RPMI7951 (cell line): Measurements from ENCODE around the gene BEST2. TPM values are rescaled to one million over a fixed set of nuclear protein-coding genes. Genes with fewer than 3 reads are reported as not detected.

Experiments used
- DNase-seq: peaks from one replicate; pipeline ENCODE4 v3.0.0-alpha.2; 2012; ENCODE audit warnings: low read depth
- total RNA-seq: library from RNA; depleted of rRNA; stranded (reverse); fragments of >200 nt; shearing (Covaris generic); gene quantifications from 2 replicates; pipeline ENCODE4 v1.2.3, GENCODE V29; 2014

The BEST2 gene
- total RNA-seq, 1 experiment from 2014 or later = not detected

DNA sequence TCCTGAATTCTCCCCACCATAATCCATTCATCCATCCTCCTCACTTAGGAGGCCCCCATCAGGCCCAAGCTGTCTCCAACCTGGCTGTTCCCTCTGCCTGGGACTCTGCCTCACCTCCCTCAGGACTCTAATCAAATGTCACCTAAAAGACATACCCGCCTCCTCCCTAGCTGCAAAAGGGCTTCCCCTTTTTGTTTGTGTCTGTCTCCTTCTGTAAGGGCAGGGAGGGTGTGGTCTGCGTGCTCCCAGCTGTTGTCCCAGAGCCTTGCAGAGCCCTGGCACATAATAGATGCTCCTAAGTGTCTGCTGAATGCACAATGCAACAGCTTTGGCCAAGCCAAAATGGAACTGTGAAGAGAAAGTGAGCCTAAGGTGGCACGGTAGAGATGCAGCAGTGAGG is 21.5 kb upstream of the BEST2 start:
- no peak for DNase-seq

DNA sequence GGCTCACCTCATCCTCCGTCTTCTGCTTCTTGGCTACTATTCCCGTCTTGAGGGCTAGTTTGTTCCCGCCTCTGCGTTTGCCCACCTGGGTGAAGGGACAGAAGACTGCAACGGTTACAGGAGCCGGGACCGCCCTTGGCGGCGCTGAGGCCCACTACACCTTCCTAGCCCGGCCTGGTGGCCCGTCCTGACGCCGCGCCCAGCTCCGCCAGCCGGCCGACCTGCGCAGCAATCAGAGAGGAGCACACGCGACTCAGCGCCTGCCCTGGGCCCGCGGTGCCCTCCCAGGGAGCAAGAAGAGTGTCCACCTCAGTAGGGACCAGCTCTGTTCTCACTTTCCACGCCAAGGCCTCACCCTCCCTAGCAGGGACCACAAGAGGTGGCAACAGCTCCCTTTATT is 20.3 kb upstream of the BEST2 start:
- DNase-seq = no peak

DNA sequence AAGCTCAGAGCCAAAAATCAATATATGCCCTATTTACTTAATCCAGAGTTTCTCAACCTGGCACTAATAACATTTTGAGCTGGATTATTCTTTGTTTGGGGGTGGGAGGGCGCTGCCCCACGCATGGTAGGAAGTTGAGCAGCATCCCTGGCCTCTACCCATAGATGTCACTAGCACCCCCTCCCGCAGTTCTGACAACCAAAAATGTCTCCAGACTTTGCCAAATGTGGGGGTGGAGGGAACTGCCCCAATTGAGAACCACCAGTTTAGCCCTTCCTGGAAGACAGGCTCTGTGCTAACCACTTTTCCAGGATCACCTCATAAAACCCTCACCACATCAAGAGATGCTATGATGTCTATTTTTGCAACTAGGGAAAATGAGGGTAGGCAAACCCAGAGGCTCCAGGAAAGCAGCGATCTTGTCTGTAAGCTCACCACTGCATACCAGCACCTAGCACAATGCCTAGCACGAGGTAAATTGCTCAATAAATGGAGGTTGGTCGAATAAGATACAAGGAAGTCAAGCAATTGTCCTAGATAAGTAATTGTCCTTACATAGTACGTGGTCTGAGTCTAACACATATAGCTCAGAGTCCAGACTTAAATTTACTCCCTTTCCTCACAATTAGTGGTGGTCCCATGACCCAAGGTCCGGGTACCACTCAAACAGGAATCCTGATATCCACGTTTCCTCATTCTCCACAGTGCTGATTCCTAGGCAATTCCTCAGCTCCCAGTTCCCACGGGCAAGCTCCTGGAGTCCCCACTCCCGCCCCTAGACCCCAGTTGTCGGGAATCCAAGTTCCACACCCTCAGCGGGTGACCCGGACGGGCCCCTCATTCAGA is 18.0 kb upstream of the BEST2 start:
- DNase-seq = peak; percentile 51

DNA sequence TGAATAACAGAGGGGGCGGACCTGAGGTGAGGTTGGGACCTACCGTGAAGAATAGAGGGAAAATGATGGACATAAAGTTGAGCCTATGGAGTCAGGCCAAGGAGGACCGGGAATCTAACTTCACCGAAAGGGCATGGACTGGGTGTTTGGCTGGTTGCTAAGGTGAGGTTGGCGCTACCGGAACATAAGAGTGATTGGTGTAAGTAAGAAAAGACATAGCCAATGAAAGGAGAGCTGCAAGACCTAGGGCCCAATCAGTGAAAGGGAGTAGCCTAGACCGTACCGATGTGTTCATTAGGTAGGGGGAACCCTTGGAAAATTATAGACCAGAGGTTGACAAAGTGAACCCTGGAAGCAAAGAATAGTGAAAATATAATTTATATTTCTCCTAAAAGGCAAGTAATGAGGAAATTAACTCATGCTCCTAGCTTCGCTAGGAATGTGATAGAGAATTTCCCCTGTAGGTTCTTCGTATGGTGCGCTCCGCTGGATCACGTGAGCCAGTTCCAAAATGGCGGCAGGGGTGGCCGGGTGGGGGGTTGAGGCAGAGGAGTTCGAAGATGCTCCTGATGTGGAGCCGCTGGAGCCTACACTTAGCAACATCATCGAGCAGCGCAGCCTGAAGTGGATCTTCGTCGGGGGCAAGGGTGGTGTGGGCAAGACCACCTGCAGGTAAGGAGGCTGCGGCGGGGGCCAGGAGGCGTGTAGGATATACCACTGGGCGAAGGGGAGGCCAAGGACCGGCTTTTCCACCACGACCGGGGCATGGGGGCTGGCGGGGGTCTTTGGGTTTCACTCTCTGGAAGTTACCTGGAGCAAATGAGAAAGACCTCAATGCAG is 14.4 kb upstream of the BEST2 start, which contains the start of gene GET3:
Gene GET3, plus strand, starts transcription at position 503 of the 840 bp plus-strand sequence. Its CDS starts 9 bp downstream, at position 512.
- peak; percentile 100 for DNase-seq

DNA sequence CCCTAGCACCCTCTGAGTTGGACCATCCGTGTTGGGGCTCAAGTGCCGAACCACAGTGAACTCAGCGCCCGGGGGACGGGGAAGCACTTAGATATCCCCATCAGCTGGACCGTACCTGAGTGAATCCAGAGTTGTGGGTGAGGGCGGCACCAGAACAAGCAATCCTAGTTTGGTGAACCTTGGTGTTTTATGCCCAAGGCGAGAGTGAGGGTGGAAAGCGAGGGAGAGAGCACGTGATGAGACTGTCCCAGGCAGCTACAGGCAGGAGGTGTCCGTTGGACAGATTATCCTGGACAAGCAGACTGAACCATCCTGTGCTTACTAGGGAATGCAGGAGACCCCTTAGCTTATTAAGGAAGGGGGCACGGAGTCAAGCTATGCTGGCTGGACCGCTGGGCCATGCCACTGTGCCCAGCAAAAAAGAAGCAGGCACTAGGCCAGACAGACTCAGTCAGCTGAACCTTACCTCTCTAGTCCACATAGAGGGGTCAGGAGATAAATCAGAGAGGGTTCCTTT is 13.7 kb upstream of the BEST2 start:
- no peak for DNase-seq

DNA sequence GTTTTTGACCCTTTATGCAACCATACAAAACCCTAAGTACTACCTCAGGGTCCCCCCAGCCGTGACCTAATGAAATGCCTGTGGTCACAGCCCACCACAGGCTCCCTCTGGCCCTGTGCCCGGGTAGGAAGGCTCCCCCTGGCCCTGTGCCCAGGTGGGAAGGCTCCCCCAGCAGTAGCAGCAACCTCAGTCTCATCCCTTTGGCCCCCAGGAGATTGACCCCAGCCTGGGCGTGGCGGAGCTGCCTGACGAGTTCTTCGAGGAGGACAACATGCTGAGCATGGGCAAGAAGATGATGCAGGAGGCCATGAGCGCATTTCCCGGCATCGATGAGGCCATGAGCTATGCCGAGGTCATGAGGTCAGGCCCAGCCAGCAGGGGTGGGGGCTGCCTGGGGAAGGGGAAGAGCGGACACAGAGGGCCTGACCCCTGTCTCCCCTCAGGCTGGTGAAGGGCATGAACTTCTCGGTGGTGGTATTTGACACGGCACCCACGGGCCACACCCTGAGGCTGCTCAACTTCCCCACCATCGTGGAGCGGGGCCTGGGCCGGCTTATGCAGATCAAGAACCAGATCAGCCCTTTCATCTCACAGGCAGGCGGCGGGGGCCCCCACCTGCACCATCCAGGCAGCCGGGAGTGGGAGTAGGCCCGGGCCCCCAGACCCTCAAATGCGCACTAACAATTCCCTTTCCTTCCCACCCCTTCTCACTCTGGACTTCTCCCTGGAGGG is 6.3 kb upstream of the BEST2 start:
- DNase-seq = no peak

DNA sequence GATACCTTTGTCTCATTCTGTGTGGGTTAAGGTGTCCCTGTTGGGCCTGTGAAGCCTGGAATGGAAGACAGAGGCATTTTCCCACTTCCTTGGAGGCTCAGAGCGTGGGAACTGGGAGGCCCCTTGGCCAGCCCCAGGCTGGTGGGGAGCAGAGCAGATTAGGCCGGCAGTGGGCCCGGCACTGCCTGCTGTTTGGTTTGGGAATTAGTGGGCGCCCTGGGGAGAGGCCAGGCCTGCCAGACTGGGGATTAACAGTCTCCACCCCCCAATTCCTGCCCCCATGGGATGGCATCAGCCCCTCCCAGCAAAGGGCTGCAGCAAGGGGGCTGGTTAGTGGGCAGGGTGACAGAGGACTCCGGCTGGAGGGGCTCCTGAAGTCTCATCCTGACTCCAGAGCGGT is 3.1 kb upstream of the BEST2 start:
- no peak for DNase-seq

DNA sequence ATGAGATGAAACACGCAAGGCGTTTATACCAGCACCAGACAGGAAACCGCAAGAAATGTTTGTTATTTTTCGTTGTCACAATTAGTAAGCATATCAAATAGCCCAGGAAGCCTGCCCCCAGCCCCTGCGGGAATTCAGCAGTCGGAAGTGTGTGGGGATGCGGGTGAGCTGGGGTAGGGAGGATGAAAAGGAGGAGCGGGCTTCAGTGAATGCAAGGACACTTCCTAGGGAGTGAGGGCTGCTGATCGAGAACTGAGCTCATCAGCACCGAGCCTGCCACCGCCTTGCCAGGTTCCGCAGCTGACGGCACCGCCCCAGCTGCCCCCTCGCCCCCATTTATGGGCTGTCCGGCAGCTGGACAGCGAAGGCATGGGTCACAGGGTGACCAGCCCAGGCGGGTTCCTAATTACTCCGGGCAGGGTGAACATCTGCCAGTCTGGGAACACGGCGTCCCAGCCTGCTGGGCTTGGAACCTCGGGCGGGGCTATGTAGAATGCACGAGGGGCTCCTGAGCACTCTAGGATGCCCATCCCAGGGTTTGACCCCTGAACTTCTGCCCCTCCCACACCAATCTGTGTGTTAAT is 1.6 kb upstream of the BEST2 start:
- DNase-seq = peak; percentile 46

DNA sequence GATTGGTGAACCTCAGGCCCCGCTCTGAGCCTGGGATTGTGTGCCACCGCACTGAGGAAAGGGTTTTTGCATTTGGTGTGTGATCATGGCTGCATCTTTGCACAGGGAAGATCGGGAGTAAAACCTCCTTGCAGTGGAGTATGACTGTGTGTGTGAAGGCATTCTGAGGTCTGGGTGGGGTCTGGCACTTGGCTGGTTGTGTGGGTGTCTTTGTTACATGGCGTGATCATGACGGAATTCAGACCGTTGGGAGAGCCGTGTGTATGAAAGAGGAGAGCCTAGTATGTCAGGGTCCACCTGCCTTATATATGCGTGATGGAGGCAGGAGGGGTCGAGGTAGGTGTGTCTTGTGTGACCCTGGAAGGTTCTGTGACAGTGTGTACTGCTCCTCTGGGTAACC is 740 bp upstream of the BEST2 start:
- no peak for DNase-seq

DNA sequence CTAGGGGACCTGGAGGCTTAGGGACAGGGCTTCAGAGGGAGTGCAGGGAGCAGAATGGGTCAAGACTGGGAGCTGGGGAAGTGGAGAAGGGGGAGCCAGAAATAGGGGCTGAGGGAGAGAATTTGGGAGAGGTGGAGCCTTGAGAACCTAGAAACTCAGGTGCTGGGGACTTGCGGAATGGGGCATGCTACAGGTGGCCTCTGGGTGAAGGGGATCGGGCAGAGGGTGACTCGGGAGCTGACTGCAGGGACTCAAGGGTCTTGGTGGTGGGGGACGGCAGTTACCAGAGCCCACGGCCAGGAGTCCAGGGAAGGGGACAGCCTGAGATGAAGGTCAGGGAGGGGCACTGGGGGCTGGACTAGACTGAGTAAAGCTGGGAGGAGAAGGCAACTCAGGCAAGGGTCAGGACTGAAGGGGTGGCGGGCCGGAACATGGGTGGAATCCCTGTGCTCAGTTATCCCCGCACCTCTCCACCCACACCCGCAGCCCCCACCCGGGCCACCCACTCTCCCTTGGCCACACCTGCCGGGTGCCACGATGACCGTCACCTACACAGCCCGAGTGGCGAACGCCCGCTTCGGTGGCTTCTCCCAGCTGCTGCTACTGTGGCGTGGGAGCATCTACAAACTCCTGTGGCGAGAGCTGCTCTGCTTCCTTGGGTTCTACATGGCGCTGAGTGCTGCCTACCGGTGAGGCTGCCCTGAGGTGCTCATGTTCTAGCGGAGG is 628 bp downstream of the BEST2 start:
- no peak for DNase-seq

DNA sequence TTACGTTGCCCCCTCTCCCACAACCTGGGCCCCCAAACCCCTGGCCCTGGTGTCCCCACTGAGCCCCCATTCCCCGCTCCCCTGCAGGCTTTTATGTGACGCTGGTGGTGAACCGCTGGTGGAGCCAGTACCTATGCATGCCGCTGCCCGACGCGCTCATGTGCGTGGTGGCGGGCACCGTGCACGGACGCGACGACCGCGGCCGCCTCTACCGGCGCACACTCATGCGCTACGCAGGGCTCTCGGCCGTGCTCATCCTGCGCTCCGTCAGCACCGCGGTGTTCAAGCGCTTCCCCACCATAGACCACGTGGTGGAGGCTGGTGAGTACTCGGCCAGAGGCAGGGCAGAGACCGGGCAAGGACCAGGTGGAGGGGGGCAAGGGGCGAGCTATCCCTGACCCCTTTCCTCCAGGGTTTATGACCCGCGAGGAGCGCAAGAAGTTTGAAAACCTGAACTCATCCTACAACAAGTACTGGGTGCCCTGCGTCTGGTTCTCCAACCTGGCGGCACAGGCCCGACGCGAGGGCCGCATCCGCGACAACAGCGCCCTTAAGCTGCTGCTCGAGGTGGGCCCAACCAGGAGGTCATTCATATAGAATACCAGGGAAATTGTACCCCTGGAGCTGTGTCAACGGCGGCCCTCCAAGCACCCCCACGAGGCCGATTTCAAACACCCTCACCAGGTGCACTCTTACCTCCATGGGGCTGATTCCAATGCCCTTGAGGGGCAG is 3.0 kb downstream of the BEST2 start:
- no peak for DNase-seq

DNA sequence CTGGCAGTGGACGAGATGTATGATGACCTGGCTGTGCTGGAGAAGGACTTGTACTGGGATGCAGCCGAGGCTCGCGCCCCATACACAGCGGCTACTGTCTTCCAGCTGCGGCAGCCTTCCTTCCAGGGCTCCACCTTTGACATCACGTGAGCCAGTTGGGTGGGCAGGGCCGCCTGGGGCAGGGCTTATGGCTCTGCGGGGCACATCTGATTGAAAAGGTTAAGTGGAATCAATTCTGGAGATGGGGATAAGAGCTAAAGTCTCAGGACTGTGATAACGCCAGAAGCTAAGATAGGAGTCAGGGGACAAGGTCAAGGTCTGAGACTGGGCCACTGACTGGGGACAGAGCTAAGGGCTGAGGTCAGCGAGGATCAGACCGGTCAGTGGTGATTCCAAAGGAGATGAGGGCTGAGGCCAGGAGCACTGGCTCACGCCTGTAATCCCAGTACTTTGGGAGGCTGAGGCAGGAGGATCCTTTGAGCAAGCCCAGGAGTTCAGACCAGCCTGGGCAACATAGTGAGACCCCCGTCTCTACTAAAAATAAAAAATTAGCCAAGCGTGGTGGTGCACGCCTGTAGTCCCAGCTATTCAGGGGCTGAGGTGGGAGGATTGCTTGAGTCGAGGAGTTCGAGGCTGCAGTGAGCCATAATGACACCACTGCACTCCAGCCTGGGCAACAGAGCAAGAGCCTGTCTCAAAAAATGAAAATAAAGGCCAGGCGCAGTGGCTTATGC is 4.7 kb downstream of the BEST2 start:
- no peak for DNase-seq

DNA sequence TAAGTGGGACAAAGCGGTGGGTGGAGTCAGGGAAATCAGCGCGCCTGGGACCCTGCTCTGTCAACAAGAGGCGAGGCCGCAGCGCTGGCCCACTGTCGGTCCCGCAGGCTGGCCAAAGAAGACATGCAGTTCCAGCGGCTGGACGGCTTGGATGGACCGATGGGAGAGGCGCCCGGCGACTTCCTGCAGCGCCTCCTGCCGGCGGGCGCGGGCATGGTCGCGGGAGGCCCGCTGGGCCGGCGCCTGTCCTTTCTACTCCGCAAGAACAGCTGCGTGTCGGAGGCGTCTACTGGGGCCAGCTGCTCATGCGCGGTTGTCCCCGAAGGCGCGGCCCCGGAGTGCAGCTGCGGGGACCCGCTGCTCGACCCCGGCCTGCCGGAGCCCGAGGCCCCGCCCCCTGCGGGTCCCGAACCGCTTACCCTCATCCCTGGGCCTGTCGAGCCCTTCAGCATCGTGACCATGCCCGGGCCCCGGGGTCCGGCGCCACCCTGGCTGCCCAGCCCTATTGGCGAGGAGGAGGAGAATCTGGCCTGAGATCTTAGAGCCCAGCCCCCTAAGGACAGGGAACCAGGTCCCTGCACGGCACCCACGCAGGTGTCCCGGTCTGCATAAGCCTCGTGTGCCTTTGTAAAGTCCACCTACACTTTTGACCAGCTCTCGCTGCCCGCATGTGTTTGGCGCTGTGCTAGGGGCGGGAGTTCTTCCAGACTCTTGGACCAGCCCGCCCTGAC is 6.1 kb downstream of the BEST2 start:
- DNase-seq = peak; percentile 72

DNA sequence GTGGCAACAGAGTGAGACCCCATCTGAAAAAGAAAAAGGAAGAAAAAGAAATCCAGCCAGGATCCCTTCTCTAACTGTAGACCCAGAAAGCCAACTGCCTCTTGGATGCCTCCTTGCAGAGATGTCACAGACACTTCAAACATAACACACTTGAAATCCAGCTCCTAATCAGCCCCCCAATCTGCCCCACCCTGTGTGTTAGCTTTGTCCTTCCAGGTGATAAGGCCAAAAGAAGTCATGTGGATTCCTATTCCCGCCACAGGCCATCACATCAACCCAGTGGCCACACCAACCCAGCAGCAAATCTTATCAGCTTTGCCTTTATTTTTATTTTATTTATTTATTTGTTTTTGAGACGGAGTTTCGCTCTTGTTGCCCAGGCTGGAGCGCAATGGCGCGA is 8.1 kb downstream of the BEST2 start:
- no peak for DNase-seq

DNA sequence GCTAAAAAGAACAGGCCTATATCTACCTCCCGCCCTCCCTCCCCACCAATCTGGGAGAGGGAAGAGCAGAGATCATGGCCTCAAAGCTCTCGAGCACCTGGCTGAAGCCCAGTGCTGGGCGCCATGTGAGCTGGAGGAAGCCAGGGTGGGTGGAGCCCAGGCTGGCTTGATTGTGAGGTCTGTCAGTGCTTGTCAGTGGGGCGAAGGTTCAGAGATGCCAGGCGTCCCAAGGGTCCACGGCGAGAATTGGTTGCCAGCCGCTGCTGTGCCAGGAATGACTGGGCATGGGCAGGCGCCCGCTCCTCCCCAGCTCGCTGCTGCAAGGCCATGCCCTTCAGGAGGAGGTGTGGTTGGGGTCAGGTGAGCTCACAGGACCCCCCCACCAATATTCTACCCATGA is 11.5 kb downstream of the BEST2 start:
- DNase-seq = no peak

DNA sequence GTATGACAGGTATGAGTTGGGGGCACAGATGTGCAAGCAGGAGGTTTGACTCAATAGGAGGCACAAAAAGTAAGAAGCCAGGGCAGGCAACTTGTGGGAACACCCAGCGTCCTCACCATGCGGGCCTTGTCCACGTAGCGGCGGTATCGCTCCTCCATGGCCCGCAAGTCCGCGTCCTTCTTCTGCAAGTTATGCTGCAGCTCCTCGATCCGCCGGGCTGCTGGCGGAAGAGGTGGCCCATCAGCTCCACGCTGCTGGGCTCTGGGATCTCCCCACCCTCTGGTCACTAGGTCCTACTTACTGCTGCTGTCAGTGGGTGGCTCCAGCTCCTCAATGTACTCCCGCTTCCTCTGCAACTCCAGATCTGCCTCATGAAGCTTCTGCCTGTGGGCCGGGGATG is 13.1 kb downstream of the BEST2 start:
- DNase-seq = no peak

DNA sequence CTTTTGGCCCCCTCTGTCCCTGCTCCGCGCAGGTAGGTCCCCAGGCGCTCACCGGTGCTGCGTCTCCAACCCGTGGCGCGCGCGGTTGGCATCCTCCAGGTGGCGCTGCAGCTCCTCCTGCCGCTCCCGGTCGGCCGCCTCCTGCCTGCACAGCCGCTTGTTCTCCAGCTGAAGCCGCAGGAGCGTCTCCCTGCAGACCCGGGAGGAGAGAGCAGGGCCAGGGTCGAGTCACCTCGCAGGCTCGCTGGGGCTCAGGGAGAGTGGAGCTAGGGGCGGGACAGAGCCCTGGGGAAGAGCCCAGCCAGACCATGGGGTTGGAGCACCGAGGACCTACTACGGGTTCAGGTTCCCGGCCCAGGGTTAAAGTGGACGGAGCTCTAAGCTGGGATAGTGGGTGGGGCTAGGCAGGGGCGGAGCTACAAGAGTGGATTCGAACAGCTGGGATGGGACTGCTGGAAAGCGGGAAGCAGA is 14.5 kb downstream of the BEST2 start:
- peak; percentile 77 for DNase-seq

DNA sequence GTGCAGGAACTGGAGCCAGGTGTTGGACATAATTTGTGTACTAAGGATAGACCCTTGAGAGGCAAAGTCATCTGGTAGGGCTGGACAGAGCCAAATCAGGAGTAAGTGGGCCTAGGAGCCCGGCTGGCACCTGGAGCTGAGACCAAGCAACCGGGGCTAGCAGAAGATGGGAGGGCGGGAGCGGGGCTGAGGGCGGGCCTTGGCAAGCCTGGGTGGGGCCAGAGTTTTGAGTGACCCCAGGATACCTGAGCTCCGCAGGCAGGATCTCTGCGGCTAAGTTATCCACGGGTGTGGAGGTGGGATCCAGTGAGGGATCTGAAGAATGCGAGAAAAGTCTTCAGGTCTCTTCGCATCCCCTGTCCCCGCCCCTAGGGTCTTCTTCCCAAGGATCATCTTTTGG is 15.6 kb downstream of the BEST2 start:
- no peak for DNase-seq

DNA sequence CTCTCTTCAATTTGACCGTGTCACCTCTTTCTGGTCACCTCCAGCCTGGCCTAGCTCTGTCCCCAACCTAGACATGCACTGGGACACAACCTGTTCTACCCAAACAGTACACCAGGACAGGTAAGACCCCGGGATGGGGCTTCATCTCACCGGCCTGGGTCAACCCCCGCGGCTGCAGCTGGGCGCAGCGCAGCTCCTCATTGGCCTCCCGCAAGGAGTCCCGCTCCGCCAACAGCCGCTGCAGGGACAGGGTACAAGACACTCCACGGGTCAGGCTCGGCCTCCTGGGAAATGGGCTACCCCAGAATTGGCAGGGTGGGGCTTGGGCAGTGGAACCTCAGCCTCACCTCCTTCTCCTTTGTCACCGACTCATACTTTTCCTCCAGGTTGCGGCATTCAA is 16.1 kb downstream of the BEST2 start:
- DNase-seq = no peak
